CD4-positive, alpha-beta T cell (primary cell): ENCODE measurements around the gene BATF. TPM values are rescaled to one million over a fixed set of nuclear protein-coding genes. Genes with fewer than 3 reads are reported as not detected.

ENCODE experiments used
- ATAC-seq: fragments of 200-7000 bp; cut with Tn5 transposase; one replicate; pipeline ENCODE4 v1.10.0; 2022; ENCODE audit warnings: mild to moderate bottlenecking; ENCODE audit not compliant: poor library complexity
- CTCF ChIA-PET: fragments of 350-600 bp; sonication (Branson Sonifier 250); formaldehyde crosslinking; loops from one replicate; lab custom pipeline; 2021; ENCODE audit warnings: antibody characterized with exemption, inconsistent platforms; lab: Charles Lee
- POLR2A ChIA-PET: fragments of 350-600 bp; sonication (Branson Sonifier 250); formaldehyde crosslinking; loops from one replicate; lab custom pipeline; 2021; ENCODE audit warnings: antibody characterized with exemption, inconsistent platforms; lab: Charles Lee
- DNase-seq, 14 experiments: peaks; one replicate each; pipeline ENCODE4 v3.0.0-alpha.2; 2013 to 2020; ENCODE audit warnings: mixed read lengths in 2 of 14
- H3K27ac ChIP-seq, 2 donors: one replicate each; pipeline versions ENCODE4 v1.5.1 to v1.7.0; 2013; ENCODE audit warnings: low read length in 2 of 2, low read depth in 1 of 2, mild to moderate bottlenecking in 1 of 2
- H3K27me3 ChIP-seq, 2 experiments: 1 replicate in 1 of 2; 2 replicates in 1 of 2; pipeline versions ENCODE4 v1.6.1 to v1.7.0; 2013; ENCODE audit warnings: low read length in 2 of 2, control low read depth in 1 of 2, mild to moderate bottlenecking in 1 of 2, moderate library complexity in 1 of 2; ENCODE audit not compliant: insufficient read depth in 2 of 2, control insufficient read depth in 1 of 2
- H3K36me3 ChIP-seq: one replicate; pipeline ENCODE4 v1.6.1; 2013; ENCODE audit warnings: low read length, control low read depth; ENCODE audit not compliant: insufficient read depth
- H3K4me1 ChIP-seq: one replicate; pipeline ENCODE4 v1.6.1; 2013; ENCODE audit warnings: low read length, control low read depth; ENCODE audit not compliant: insufficient read depth
- H3K4me3 ChIP-seq: one replicate; pipeline ENCODE4 v1.5.1; 2013; ENCODE audit warnings: mild to moderate bottlenecking, low read length, moderate library complexity
- H3K9me3 ChIP-seq, 2 experiments: 1 replicate in 1 of 2; 2 replicates in 1 of 2; pipeline versions ENCODE4 v1.6.1 to v1.7.0; 2013; ENCODE audit warnings: low read length in 2 of 2, mild to moderate bottlenecking in 2 of 2, control low read depth in 1 of 2, moderate library complexity in 1 of 2; ENCODE audit not compliant: control insufficient read depth in 1 of 2, insufficient read depth in 1 of 2
- H3K27ac Mint-ChIP-seq: one replicate; pipeline ENCODE4 v1.8.0; 2020; ENCODE audit warnings: mixed read lengths
- H3K27me3 Mint-ChIP-seq: one replicate; pipeline ENCODE4 v1.8.0; 2021; ENCODE audit warnings: mixed read lengths
- H3K36me3 Mint-ChIP-seq: one replicate; pipeline ENCODE4 v1.8.0; 2021; ENCODE audit warnings: low read depth, mixed read lengths
- H3K4me1 Mint-ChIP-seq: one replicate; pipeline ENCODE4 v1.8.0; 2021; ENCODE audit warnings: low read depth, mixed read lengths
- H3K4me3 Mint-ChIP-seq: one replicate; pipeline ENCODE4 v1.8.0; 2020; ENCODE audit warnings: mild to moderate bottlenecking, mixed read lengths
- H3K9me3 Mint-ChIP-seq: one replicate; pipeline ENCODE4 v1.8.0; 2020; ENCODE audit warnings: mixed read lengths
- intact Hi-C, 2 experiments: fragments of 100-400 bp; cut with DNase I in 1 of 2; cut with micrococcal nuclease in 1 of 2; formaldehyde crosslinking; loops; one replicate each; pipeline versions ENCODE4 v1.15.1 to v1.9.0; 2023 to 2025; cut with DNase I, micrococcal nuclease
- total RNA-seq, 174 experiments: library from RNA in 2 of 174; stranded (reverse) in 2 of 174; gene quantifications; one replicate each; pipeline ENCODE4 v1.2.3 and lab custom pipeline; 2021 to 2026
- TF ChIP-seq, protein P1 (sequence below): fragments of 200-600 bp; IDR thresholded peaks from one replicate; pipeline ENCODE4 v1.8.0; 2022; ENCODE audit warnings: antibody characterized with exemption, mild to moderate bottlenecking

BATF gene
- total RNA-seq, 2 experiments from 2014 or later, result 6.7 to 7.8 TPM

DNA sequence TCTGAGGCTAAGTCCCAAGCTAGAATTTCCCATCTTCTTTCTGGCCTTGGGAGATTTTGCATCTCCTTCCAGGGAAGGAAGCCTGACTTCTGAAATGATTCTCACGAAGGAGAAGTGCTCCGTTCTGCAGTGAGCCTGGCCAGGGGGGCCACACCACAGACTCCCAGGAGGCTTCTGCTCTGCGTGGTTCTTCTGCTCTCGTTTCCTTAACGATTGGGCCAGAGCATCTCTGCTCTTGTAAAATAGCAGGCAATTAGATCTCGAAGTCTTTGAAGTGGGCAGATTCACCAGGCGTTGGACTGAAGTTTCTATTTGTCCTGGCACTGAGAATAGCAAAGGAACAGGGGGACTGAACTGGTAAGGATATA lies 6.7 kb upstream of the BATF start:
- ChIA-PET CTCF (interaction anchor here (0.9 to 2.2 kb wide), 4 partner anchors 23 to 51 kb away, joined by 3 to 13 read pairs (median 4); no protein-coding TSS in a partner anchor), POLR2A (interaction anchor here (1.0 to 2.6 kb wide), 7 partner anchors 8 to 44 kb away, joined by 3 to 14 read pairs (median 7); no protein-coding TSS in a partner anchor)
- Histone ChIP-seq H3K9me3 (peaks cover 4 to 13% of the 10 kb centered on the region in 2 experiments), H3K27me3 (no peaks in the 10 kb centered on the region), H3K36me3 (no peaks in the 10 kb centered on the region), H3K4me3 (peak overlapping the region; percentile 54), H3K4me1 (peaks cover 44% of the 10 kb centered on the region), H3K27ac (peak overlapping the region; percentile 22 to 67)
- peaks cover 4% of the 10 kb centered on the region for H3K9me3 Mint-ChIP-seq
- intact Hi-C loops, result loop anchor here in 1 of 2 experiments (10.0 kb wide), 1 partner anchor 139 kb away; no protein-coding TSS in a partner anchor
- ATAC-seq (peak; percentile 18), DNase-seq (peak in 2 of 14 experiments; percentile 10 to 37)
- no peaks in the 10 kb centered on the region for H3K36me3 Mint-ChIP-seq
- H3K4me3 Mint-ChIP-seq, result peak overlapping the region; percentile 57
- H3K4me1 Mint-ChIP-seq, result peaks cover 53% of the 10 kb centered on the region
- H3K27ac Mint-ChIP-seq, result peak overlapping the region; percentile 72
- TF ChIP-seq, protein P1, sequence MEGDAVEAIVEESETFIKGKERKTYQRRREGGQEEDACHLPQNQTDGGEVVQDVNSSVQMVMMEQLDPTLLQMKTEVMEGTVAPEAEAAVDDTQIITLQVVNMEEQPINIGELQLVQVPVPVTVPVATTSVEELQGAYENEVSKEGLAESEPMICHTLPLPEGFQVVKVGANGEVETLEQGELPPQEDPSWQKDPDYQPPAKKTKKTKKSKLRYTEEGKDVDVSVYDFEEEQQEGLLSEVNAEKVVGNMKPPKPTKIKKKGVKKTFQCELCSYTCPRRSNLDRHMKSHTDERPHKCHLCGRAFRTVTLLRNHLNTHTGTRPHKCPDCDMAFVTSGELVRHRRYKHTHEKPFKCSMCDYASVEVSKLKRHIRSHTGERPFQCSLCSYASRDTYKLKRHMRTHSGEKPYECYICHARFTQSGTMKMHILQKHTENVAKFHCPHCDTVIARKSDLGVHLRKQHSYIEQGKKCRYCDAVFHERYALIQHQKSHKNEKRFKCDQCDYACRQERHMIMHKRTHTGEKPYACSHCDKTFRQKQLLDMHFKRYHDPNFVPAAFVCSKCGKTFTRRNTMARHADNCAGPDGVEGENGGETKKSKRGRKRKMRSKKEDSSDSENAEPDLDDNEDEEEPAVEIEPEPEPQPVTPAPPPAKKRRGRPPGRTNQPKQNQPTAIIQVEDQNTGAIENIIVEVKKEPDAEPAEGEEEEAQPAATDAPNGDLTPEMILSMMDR, result no peak
- no peaks in the 10 kb centered on the region for H3K27me3 Mint-ChIP-seq

DNA sequence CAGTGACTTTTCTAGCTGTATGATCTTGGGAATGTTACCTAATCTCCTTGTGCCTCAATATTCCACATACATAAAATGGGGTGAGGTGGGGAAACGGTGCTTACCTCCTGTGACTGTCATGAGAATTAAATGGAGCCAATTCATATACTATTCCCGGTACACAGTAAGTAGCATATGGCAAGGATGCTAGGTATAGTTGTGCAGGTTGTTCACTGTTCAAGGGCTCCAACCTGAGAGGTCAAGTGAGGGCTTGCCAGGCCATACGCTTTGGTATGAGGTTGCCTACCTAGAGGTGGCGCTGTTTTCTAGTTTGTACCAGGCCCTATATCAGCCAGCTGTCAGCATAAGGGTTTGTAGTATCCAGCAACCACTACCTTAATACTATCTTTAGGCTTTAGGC lies 3.6 kb upstream of the BATF start:
- peaks cover 17% of the 10 kb centered on the region for H3K36me3 Mint-ChIP-seq
- H3K4me1 Mint-ChIP-seq, result peaks cover 73% of the 10 kb centered on the region
- DNase-seq, result peak in 5 of 14 experiments; percentile 8 to 70 (median 55)
- peaks cover 66% of the 10 kb centered on the region for H3K4me1 ChIP-seq
- H3K9me3 ChIP-seq, result no peaks in the 10 kb centered on the region
- H3K27ac Mint-ChIP-seq, result no peak overlapping the region
- CTCF ChIA-PET, result interaction anchor here (0.7 to 2.8 kb wide), 11 partner anchors 9 to 142 kb away, joined by 3 to 18 read pairs (median 4); partner anchors contain the start of genes ERG28 and TTLL5
- POLR2A ChIA-PET, result interaction anchor here (1.0 to 1.5 kb wide), 3 partner anchors 21 to 184 kb away, joined by 3 to 4 read pairs (median 4); no protein-coding TSS in a partner anchor
- intact Hi-C loops, result loop anchor here (1.0 to 10.0 kb wide), 3 partner anchors 42 to 136 kb away; no protein-coding TSS in a partner anchor
- H3K36me3 ChIP-seq, result no peaks in the 10 kb centered on the region
- H3K4me3 ChIP-seq, result no peak overlapping the region
- H3K27me3 ChIP-seq, result no peaks in the 10 kb centered on the region
- TF ChIP-seq, protein P1, result peak; percentile 40
- H3K4me3 Mint-ChIP-seq, result no peak overlapping the region
- H3K9me3 Mint-ChIP-seq, result no peaks in the 10 kb centered on the region
- no peaks in the 10 kb centered on the region for H3K27me3 Mint-ChIP-seq
- H3K27ac ChIP-seq, result no peak overlapping the region
- ATAC-seq, result no peak

DNA sequence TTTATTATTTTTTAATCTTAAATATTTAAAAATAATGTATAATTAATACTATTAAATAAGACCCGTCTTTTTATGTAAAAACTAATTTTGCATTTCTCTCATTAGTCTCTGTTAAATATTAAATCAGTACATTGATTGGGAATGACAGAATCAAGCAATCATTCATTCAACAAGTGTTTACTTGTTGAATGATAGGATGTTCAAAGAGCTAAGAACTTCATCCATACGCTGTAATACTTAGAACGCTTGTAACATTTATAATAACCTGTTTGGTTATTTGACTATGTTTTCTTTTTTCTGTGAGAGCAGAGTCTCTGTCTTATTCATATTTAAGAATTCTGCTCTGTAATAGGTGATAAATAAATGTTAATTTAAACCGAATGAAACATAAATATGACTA lies 2.9 kb upstream of the BATF start:
- Mint-ChIP-seq H3K4me1 (peaks cover 73% of the 10 kb centered on the region), H3K36me3 (peaks cover 20% of the 10 kb centered on the region), H3K27ac (peak overlapping the region; percentile 96), H3K4me3 (no peak overlapping the region), H3K27me3 (no peaks in the 10 kb centered on the region), H3K9me3 (no peaks in the 10 kb centered on the region)
- ChIA-PET POLR2A (interaction anchor here (1.0 to 1.2 kb wide), 2 partner anchors 23 to 185 kb away, joined by 3 to 4 read pairs; no protein-coding TSS in a partner anchor), CTCF (interaction anchor here (0.7 to 2.8 kb wide), 11 partner anchors 9 to 141 kb away, joined by 3 to 18 read pairs (median 4); partner anchors contain the start of genes ERG28 and TTLL5)
- H3K36me3 ChIP-seq, result no peaks in the 10 kb centered on the region
- TF ChIP-seq, protein P1, result no peak
- no peak overlapping the region for H3K4me3 ChIP-seq
- H3K27me3 ChIP-seq, result no peaks in the 10 kb centered on the region
- H3K27ac ChIP-seq, result no peak overlapping the region
- no peaks in the 10 kb centered on the region for H3K9me3 ChIP-seq
- H3K4me1 ChIP-seq, result peaks cover 67% of the 10 kb centered on the region
- intact Hi-C loops, result loop anchor here in 1 of 2 experiments (2.0 to 10.0 kb wide), 2 partner anchors 41 to 135 kb away; no protein-coding TSS in a partner anchor
- ATAC-seq (no peak), DNase-seq (no peak)
